Fibroblast of upper back skin (primary cell): ENCODE measurements around the gene CRTC3.
"Not testable (repeated sequence)": the region's sequence is repeated elsewhere in the genome, so short reads cannot be mapped to it uniquely, and the experiment has no call there.

ENCODE experiments used
- DNase-seq: peaks from one replicate; pipeline ENCODE4 v3.0.0-alpha.2; 2013

The CRTC3 gene

GRCh38 chr15:90524018-90524803 is 5.5 kb upstream of the CRTC3 start:
- DNase-seq, result not testable (repeated sequence)

- DNase-seq, result no peak
Observed at GRCh38 chr15:90529011-90529370, 732 bp upstream of the CRTC3 start.

DNA sequence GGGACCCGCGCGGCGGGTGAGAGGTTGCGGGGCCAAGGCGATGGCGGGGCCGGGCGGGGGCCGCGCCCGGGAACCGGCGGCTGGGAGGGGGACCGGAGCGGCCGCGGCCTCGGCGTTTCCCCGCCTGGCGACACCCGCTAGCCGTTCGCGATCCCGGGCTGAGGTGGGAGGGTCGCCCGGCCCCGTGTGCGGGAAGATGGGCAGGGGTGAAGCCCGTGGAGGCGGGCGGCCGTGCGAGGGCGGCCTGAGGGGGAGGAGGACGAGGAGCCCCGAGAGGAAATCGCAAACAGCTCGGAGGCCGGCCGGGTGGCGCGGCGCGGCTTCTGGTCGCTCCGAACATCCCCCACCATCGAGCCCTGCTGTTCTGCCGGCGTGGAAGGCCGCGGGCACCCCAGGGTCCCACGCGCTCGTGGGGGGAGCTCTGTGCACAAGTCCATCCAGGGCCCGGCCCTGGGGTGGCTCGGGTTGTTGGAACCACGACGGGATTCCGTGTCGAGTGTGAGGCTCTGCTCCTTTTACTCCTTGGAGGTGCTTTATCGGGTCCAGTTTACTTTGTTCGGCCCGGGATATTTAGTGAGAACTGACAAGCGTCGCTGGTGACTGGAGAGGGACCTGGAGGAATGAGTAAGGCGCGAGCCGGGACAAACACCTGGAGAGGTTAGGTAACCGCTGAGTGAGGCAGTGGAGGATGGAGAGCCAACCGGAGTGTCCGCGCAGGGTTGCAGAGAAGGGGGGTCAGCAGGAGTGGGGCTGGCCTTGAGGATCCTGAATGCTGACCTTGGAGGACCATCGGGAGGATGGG is 728 bp downstream of the CRTC3 start:
- no peak for DNase-seq

GRCh38 chr15:90531147-90531546 is 1.4 kb downstream of the CRTC3 start:
- no peak for DNase-seq

DNA sequence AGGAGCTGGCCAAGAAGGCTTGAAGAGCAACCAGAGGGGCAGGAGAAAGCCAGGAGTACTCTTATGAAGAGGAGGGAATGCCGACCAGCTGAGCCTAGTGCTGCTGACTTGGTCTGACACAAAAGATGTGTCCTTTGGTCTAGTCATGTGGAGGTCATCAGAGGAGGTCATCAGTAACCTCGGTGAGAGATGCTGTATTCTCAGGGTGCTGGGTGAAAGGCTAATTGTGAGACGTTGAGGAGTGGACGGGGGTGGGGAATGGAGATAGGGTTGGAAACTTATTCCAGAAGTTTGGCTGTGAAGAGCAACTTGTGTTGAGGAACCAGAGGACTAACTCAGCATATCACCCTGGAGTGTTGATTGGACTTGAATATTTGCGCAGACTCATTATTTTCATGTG is 5.5 kb downstream of the CRTC3 start:
- DNase-seq, result no peak

DNA sequence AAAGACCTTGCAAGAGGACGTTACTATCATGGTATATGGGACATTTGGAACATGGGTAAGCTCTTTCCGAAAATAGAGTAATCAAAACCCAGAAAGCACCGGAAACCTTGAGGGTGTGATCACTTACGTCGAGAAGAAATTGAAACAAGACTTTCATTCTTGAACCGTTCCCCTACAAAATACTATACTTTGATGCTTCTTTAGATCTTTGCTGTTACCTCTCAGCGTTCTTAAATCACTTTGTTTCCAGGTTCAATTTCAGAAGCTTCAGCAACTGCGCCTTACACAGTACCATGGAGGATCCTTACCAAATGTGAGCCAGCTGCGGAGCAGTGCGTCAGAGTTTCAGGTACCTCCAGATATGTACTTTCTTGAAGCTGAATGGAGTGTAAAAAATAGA is 10.1 kb downstream of the CRTC3 start:
- DNase-seq, result no peak

- DNase-seq, result no peak
Observed at GRCh38 chr15:90540768-90541167, 11.0 kb downstream of the CRTC3 start.

- no peak for DNase-seq
Observed at GRCh38 chr15:90545095-90545494, 15.4 kb downstream of the CRTC3 start.

DNA sequence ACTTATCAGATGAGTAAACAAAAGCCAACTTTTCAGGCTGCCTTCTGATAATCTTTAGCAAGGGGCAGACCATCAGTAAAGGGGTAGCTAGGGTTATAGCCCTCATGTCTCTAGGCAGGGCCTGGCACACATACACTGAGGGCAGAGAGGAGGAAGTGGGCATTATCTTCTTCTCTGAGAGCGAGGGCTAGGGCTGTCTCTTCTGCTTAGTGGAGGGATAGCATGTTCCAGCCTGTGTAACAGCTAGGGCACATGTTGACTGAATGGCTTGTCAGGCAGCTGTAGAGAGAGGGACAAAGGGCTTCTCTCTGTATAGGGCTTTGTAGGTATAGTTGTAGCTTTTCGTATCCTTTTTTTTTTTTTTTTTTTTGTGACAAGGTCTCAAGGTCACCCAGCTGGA is 17.8 kb downstream of the CRTC3 start:
- no peak for DNase-seq

- DNase-seq, result peak; percentile 43
Observed at GRCh38 chr15:90550919-90551318, 21.2 kb downstream of the CRTC3 start.

- peak; percentile 90 for DNase-seq
Observed at GRCh38 chr15:90552162-90552928, 22.6 kb downstream of the CRTC3 start.

DNA sequence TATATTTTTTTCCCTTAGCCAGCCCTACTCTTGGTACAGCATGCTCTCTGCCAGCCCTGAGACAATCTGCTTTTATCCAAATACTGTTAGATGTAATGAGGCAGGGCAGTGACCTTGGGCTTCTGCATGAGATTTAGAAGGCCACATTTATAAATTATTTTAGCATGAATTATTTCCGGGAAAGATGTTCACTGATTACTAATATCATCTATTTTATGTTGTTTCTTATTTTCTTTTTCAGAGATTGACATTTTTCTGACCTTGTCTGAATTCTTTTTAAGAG is 23.1 kb downstream of the CRTC3 start:
- DNase-seq, result no peak

DNA sequence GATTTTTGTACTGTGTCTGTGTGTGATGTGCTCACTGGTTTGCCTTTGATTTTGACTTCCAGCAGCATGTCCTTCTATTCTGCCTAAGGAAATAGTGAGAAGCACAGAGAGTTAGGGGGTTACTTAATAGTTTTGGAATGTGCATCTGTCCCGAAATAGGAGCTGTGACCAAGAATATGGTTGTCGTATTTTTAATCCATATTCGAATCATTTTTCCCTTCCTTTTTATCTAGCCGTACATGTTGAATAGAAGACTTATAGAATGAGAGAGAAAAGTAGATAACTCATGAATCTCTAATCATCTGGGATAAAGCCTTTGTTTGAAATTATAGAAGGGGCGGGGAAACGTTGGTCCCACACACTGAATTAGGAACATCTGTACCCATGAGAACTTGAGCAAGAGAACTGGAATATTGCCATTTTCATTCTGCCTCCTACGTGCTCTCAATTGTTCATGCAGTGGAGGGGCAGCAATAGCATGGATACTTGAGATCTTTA is 23.6 kb downstream of the CRTC3 start:
- DNase-seq, result peak; percentile 92

GRCh38 chr15:90557186-90558084 is 27.7 kb downstream of the CRTC3 start:
- peak; percentile 57 for DNase-seq

DNA sequence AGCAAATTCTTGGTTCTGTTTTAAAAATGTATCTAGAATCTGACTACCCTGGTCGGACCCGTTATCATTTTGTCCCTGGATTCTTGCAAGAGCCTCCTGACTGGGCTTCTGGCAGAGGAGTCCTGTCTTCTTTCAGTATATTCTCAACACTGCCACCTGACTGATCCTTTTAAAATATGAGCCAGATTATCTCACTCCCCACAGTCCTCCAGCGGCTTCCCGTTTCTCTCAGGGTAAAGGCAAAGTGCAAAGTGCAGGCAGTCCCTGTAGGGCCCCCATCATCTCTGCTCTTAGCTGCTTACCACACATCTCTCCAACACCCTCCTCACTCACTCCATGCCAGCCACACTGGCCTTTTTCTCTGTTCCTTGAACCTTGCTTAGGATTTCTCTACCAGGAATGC is 28.4 kb downstream of the CRTC3 start:
- DNase-seq, result no peak

DNA sequence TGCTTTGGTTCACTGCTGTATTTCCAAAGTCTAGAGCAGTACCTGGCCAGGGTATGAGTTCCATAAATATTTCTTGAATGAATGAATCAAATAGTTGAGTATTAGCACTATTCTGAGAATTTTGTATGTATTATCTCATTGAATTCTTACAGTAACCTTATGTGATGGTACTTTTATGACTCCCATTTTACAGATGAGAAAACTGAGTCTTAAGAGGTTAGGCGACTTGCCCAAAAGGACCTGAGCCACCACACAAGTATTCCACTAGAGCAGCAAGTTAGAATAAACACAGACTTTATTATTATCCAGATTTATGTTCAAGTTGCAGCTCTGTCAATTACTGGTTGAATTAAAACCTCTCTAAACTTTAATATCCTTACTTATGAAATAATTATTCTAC is 29.4 kb downstream of the CRTC3 start:
- DNase-seq, result no peak

DNA sequence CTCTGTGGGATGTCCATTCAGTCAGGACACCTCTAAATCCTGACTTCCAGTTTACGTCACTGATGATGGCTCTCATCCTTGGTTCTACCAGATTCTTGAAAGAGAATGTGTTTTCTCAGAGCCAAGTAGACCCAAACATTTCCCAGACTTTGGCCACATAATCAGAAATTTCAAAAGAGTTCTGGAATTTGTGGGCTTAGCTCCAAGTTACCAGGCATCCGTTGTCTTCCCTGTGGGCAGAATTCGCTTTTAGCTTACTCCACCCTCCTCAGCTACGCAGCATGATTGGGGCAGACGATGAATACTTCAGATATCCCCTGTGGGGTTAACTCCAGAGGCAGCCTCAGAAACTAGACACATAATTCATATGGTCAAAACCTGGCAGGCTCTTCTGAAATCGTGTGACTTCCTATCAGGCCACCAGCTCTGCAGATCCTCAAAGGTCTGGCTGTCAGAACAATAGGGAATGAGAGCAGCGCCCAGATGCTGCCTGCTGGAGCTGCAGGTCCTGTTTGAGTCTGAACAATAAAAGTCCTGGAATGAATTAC is 30.6 kb downstream of the CRTC3 start:
- DNase-seq, result peak; percentile 98

DNA sequence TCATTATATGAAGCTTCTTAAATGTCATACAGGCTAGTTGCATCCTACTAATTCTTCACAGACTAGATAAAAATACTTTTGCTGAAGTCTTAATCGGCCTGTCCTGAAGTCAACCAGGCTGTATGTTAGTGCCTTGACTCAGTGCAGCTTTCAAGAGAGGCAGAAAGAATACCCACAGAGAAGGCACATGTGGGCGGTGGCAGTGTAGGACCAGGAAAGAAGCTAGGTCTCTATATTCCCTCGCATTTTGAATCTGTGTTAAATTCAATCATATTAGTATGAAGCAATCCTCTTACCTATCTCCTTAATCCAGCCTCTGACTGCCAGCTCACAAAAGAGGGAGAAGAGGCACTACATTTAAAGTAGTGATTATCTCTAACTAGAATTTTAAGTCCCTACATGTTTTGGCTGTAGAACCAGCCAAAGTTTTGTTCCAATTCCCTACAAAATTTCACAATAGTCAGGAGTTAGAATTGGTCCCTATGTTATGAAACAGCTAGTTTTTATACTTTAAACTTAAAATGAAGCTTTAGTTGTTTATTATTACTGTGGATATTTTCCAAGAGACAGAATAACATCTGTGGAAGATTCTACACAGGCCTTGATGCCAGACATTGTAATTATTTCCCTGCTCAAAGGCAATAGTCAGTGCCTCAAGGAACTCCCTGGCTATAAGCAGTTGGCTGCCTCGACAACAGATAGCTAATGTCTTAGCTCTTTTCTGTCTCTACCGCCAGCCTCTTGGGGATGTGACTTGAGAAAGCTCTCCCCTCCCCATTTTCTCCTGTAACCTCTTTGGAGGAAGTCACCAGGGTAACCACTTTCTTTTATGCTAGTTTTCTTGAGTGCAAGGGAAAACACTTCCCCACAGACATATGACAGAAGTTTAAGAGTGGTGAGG is 31.9 kb downstream of the CRTC3 start:
- peak; percentile 36 for DNase-seq

- no peak for DNase-seq
Observed at GRCh38 chr15:90562669-90563068, 32.9 kb downstream of the CRTC3 start.

DNA sequence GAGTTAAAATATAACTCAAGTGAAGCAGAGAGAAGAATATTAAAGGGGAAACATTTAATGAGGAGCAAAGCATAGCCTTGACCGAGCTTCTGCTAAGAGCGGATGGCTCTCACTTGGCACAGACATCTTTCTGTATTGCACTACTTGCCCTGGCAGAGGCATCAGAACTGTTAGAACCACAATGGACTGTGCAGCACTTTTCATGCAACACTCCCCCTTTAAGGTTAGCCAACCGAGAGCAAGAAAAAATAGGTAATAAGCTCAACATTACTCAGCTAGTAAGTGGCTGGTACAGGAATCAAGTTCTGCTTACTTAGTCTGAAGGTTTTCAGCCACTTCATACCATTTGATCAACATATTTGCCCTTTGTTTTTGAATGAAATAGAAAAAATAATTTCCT is 33.7 kb downstream of the CRTC3 start:
- no peak for DNase-seq

GRCh38 chr15:90564051-90564450 is 34.3 kb downstream of the CRTC3 start:
- no peak for DNase-seq
